Superior temporal gyrus (tissue), 1 donor: ENCODE measurements around the gene PSG2.
"Not testable (repeated sequence)": the region's sequence is repeated elsewhere in the genome, so short reads cannot be mapped to it uniquely, and the experiment has no call there.

Experiments
- DNase-seq: peaks from one replicate; pipeline ENCODE4 v3.0.0-alpha.2; 2016; ENCODE audit errors: extremely low spot score

The PSG2 gene

GRCh38 chr19:43082601-43083000 lies at the start of gene PSG2:
Gene PSG2 (minus strand): TSS chr19:43082701. CDS start chr19:43082569, 132 bp downstream.
- DNase-seq: not testable (repeated sequence)

DNA sequence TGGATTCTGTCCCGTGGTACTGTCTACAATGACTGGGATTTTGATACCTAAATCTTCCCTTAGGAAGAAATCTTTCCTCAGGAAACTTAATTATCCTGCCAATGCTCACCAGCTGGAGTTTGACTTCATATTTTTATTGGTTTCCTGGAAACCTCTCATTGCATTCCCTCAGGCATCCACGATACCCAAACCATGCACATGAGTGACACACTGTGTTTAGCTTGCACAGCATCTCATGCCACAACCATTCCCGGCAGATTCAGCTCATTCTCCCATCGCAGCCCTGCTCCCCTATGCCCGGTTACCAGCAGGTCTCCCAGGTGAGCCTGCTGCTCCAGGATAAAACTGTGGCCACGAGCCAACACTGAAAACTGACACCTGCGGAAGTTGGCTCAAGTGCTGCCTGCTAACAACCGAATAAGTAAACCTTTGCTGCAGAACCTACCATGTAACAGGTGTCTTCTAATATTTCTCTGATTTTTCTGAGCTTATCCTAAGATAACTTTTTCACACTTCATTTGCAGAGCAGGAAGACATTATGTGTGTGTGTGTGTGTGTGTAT lies 48.9 kb upstream of the PSG2 start:
- not testable (repeated sequence) for DNase-seq

GRCh38 chr19:43129197-43129596 lies 46.7 kb upstream of the PSG2 start:
- not testable (repeated sequence) for DNase-seq

DNA sequence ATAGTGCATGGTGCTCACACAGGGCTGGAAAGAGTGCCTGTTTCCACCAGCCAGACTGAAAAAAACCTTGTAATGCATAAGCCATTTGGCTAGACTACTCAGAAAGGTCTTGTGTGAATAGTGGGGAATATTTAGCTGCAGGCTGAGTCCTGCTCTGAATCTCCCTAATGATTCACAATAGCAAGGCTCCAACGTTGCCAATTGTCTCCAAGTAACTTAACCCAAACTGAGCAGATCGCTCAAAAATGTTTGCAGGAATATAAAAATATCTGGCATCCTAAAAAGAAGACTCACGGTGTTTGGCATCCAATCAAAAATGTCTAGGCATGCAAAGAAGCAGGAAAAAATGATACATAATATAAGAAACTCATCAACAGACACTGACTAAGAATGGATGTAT lies 44.8 kb upstream of the PSG2 start:
- peak; percentile 38 for DNase-seq

DNA sequence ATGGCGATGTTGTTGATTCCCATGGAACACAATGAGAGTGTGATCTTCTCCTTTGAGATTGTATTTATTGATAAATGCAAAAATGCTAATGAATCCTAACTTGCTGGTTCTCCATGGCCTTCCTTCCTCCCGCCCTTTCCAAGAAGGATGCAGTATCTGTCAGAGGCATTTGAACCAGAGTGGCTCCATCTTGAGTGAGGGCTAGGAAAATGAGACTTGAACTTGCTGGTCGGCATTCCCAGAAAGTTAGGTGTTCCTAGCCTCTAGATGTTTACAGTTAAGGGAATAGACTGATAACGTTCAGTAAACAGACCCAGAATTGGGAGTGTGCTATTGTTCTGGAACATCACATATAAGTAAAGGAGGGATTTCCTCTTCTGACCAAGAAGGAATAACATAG lies 44.2 kb upstream of the PSG2 start:
- DNase-seq: no peak

- DNase-seq: no peak
Measured at GRCh38 chr19:43124360-43124759, 41.9 kb upstream of the PSG2 start.

DNA sequence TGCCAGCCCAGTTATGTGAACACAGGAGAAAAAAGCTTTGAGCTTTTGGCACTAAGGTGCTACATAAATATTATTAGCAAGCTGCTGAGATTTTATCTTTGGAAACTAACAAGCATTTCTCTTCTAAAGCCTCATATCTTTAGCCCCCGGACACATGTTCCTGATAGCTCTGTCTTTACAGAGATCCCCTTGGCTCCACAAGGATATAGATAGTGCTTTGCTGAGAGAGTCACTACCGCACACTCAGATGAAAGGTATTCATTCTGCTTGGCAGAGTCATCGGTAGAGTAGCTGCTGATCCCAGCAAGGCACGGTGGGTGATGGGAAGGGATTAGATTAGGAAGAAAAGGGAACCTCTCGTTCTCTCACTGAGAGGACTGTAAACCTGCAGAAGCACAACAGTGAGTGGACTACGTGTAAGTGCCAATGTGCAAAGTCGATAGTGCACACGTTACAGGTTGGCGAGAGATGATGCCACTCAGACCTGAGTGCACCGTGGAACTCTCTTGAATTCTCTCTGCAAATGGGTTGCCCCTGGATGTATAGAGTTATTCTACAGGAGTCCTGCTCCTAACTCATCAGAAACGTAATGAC lies 38.0 kb upstream of the PSG2 start:
- not testable (repeated sequence) for DNase-seq

GRCh38 chr19:43119526-43119925 lies 37.0 kb upstream of the PSG2 start:
- not testable (repeated sequence) for DNase-seq

DNA sequence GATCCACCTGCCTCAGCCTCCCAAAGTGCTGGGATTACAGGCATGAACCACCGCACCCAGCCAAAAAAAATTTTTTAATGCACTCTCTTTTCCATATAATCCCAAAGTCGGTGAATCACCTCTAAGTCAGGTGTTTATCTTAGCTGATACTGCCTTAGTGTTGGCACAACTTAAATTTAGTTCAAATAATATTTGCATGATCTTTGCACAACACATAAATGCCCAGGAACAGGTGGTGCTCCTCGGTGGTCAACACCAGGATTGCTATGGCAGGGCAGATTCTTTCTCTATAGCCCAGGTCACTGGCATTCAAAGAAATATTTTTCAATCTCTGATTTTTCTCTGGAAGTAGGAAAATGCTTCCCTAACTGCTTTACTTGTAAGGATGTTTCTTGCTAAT lies 33.9 kb upstream of the PSG2 start:
- not testable (repeated sequence) for DNase-seq

- not testable (repeated sequence) for DNase-seq
Measured at GRCh38 chr19:43115548-43115947, 33.0 kb upstream of the PSG2 start.

- not testable (repeated sequence) for DNase-seq
Measured at GRCh38 chr19:43115064-43115463, 32.6 kb upstream of the PSG2 start.

GRCh38 chr19:43114626-43115025 lies 32.1 kb upstream of the PSG2 start:
- DNase-seq: not testable (repeated sequence)

GRCh38 chr19:43107401-43107800 lies 24.9 kb upstream of the PSG2 start:
- not testable (repeated sequence) for DNase-seq

DNA sequence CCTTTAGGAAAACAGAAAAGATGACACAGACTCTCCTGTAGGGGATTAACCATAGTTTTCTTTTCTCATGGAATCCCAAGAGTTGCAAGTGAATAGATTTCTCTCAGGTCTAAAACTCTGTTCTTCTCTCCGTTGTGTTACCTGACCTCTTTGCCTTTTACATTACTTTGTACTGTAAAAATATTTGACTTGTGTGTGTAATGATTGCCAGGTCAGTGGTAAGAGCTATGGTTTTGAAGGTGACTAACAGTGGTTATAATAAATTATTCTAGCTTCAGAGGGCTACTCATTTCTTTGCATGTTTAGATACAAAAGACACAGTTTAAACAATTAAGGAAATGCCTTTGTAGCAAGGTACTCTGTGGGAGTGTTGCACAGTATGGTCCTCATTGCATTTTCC lies 23.0 kb upstream of the PSG2 start:
- DNase-seq: no peak

GRCh38 chr19:43104215-43104850 lies 21.8 kb upstream of the PSG2 start:
- peak; percentile 25 for DNase-seq

DNA sequence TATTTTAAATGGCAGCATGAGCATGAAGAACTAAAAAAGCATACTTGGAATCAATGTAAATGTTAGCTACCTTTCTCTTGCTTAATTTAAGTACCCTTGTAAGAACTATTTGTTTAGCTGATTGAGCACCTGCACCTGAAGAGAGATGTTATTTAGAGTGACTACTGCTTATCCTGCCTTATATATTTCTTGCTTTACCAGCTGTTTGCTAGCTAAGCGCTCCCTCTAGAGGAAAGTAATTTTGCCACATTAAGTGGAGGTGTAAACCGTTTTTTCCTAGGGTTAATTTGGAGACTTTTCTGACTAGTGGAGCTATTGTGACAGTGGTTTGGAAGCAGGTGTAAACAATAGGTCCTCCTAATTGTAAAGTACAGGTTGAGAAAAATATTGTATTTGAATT lies 19.4 kb upstream of the PSG2 start:
- no peak for DNase-seq

DNA sequence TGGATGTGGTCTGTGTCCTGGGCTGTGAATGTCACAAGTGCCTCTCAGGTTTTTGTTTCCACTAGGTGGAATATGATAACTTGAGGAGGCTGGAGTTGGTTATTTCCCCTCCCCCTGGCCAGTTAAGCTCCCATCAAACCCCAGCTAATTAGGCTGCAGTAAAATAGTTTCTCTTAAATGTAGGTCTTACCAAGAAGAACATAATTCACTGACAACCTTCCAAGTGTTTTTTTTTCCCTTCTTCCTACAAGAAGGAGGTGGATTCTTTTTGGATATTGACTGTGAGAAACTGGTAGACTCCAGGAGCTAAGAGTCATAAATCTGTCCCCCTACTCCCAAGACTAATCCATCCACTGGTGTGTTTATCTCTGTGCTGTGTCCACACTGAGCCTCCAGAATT lies 15.9 kb upstream of the PSG2 start:
- DNase-seq: not testable (repeated sequence)

- peak; percentile 31 for DNase-seq
Measured at GRCh38 chr19:43087702-43088340, 5.3 kb upstream of the PSG2 start.

DNA sequence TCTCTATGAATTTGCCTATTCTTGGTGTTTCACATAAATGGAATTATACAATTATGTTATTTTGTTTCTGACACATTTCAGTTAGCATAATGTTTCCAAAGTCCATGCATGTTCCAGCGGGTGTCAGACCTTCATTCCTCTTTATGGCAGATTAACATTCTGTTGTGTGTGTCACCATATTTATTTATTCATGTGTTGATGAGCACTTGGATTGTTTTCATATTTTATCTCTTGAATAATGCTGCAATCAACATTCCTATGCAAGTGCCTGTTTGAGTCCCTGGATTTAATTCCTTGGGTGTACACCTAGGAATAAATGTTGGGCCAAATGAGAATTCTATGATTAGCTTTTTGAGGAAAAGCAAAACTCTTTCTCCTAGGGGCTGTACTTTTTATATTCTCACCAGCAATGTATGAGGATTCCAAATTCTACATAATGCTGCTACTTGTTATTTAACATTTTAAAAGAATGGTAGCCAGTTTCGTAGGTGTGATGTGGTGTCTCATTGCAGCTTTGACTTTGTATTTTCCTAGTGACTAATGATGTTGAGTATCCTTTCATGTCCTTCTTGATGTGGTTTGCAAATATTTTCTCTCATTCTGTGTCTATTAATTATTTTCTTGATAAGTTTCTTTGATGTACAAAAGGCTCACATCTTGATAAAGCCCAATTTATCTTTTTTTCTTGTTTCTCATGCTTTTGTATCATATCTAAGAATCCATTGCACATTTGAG lies 3.5 kb upstream of the PSG2 start:
- DNase-seq: not testable (repeated sequence)

DNA sequence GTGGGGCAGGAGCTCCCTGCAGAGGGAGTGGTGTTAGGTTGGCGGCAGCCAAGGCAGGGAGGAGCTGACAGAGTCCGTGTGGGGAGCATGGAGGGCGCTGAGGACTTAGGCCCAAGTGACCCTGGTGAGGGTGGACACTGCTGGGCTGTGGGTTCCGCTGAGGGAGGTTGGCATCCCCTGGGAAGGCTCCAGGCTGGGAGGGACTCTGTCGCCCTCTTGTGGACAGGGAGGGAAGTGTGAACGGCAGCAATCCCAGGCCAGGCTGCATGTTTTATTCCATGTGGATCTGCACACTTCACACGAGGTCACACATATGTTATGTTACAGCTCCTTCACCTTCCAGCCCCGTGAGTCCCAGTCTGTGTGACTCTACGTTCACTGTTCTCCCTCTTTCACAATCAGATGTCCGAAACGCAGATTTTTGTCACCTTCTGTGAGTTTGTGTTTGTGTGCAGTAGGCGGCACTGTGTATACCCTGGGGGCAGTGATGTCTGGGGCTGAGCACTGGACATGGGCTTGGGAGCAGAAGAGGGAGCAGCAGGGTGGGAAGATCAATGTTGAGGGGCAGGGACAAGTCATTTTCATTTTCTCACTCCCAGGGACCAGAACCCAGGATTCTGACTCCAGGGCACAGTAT lies 1.8 kb upstream of the PSG2 start:
- DNase-seq: not testable (repeated sequence)

GRCh38 chr19:43083721-43084120 lies 1.2 kb upstream of the PSG2 start:
- not testable (repeated sequence) for DNase-seq

DNA sequence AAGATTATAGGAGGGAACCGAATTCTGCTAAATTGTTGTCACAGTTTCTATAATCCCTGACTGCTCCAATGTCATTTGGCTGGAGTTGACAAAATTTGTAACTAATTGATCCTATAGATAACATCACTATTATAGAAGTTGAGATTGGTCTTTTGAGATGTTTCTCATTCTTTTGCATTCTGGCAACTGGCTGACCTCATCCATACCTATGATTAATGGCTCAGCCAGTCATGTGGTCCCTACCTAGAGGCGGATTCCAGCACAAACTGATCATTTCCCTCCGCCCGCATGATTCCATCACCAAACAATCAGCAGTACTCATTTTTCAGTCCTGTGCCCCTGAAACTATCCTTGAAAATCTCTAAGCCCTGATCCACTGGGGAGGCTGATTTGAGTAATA lies 4.2 kb downstream of the PSG2 start:
- no peak for DNase-seq
